SKM-1 treated with dmso at 0.1 percent for 144 hours (cell line): Measurements from ENCODE around the gene TRIM5.
A peak's percentile ranks its signal among the peaks of the same experiment; 100 is the strongest.

Experiments
- DNase-seq: peaks from one replicate; lab custom pipeline; 2025; ENCODE audit not compliant: unreplicated experiment; lab: John Stamatoyannopoulos, UW

The TRIM5 gene

GRCh38 chr11:5625281-5625680 is 59.6 kb downstream of the TRIM5 start:
- no peak for DNase-seq

GRCh38 chr11:5624489-5625279 is 60.2 kb downstream of the TRIM5 start, which contains the start of gene TRIM34:
TRIM34 (plus strand) TSS chr11:5625001; CDS start chr11:5632332, 7,331 bp downstream.
- peak; percentile 91 for DNase-seq

- DNase-seq, result no peak
Measured at GRCh38 chr11:5622802-5623201, 62.1 kb downstream of the TRIM5 start.

- DNase-seq, result no peak
Measured at GRCh38 chr11:5621580-5621979, 63.3 kb downstream of the TRIM5 start.

GRCh38 chr11:5620651-5621521 is 64.0 kb downstream of the TRIM5 start:
- no peak for DNase-seq

GRCh38 chr11:5618807-5619206 is 66.1 kb downstream of the TRIM5 start:
- no peak for DNase-seq
